ENCODE data around the gene ARL6IP4.

DNA sequence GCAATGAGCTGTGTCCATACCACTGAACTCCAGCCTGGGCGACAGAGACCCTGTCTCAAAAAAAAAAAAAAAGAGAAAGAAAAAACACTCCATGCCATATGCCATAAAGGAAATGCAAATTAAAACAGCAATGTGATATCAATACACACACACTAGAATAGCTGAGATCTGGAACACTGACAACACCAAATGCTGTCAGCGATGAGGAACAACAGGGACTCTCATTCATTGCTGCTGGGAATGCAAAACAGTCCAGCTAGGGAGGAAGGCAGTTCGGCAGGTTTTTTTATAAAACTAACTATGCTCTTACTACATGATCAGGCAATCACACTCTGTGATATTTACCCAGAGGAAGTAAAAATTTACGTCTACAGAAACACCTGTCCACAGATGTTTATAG is 10.8 kb upstream of the ARL6IP4 start:
- TF ChIP-seq, protein P1, sequence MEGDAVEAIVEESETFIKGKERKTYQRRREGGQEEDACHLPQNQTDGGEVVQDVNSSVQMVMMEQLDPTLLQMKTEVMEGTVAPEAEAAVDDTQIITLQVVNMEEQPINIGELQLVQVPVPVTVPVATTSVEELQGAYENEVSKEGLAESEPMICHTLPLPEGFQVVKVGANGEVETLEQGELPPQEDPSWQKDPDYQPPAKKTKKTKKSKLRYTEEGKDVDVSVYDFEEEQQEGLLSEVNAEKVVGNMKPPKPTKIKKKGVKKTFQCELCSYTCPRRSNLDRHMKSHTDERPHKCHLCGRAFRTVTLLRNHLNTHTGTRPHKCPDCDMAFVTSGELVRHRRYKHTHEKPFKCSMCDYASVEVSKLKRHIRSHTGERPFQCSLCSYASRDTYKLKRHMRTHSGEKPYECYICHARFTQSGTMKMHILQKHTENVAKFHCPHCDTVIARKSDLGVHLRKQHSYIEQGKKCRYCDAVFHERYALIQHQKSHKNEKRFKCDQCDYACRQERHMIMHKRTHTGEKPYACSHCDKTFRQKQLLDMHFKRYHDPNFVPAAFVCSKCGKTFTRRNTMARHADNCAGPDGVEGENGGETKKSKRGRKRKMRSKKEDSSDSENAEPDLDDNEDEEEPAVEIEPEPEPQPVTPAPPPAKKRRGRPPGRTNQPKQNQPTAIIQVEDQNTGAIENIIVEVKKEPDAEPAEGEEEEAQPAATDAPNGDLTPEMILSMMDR (IDR thresholded peaks at IDR 0.05; ENCODE audit: low read depth, low read length), result no peak
- no peak for TF ChIP-seq POLR2A (IDR thresholded peaks at IDR 0.05; ENCODE audit: extremely low read depth, insufficient read length)
- TF ChIP-seq, protein P2, sequence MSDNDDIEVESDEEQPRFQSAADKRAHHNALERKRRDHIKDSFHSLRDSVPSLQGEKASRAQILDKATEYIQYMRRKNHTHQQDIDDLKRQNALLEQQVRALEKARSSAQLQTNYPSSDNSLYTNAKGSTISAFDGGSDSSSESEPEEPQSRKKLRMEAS (IDR thresholded peaks at IDR 0.05; ENCODE audit: low read depth, low read length), result no peak

All from NB4 (cell line).